ENCODE data around the gene EDAR. TPM values are rescaled to one million over a fixed set of nuclear protein-coding genes. Genes with fewer than 3 reads are reported as not detected.

The EDAR gene
- total and polyA plus RNA-seq, 9 of the 15 experiments (the other 6 are each of a cell fraction or from before 2014, with no cell fraction given) = 0.01 TPM; not detected in 8

- DNase-seq (ENCODE audit: extremely low read depth in 1 of 4, low spot score in 3 of 4) (no peak), FAIRE-seq (no peak), ATAC-seq (no peak)
- Histone ChIP-seq H3K9me3 (replicated peaks; ENCODE audit: control insufficient read depth, insufficient read depth, low read depth, low read length) (no peaks in the 10 kb centered on the region), H4K20me1 (replicated peaks; ENCODE audit: control insufficient read depth, insufficient read depth, low read length) (no peaks in the 10 kb centered on the region; the same call in 1 of the 2 replicates), H3K27ac (ENCODE audit: extremely low read depth, low read depth, low read length) (no peak overlapping the region), H2AFZ (ENCODE audit: low read depth, low read length) (no peak overlapping the region), H3K4me1 (replicated peaks in 1 of 2; ENCODE audit: control insufficient read depth in 2 of 2, insufficient read depth in 2 of 2, low read length in 2 of 2) (no peaks in the 10 kb centered on the region), H3K79me2 (ENCODE audit: control insufficient read depth, insufficient read depth, low read length) (no peaks in the 10 kb centered on the region), H3K27me3 (ENCODE audit: control insufficient read depth in 2 of 2, insufficient read depth in 2 of 2, low read length in 2 of 2) (peaks cover 13 to 58% of the 10 kb centered on the region in 2 experiments), H3K4me2 (ENCODE audit: insufficient read depth, low read length) (no peak overlapping the region), H3K36me3 (ENCODE audit: control insufficient read depth, insufficient read depth, low read length) (no peaks in the 10 kb centered on the region), H3K9me1 (ENCODE audit: control insufficient read depth, insufficient read depth, low read length) (no peaks in the 10 kb centered on the region), H3K9ac (ENCODE audit: insufficient read depth in 1 of 2, low read depth in 2 of 2, low read length in 2 of 2) (no peak overlapping the region), H3K4me3 (no peak overlapping the region)
- CTCF ChIA-PET (ENCODE audit: low intra/inter-chr PET ratio) = no interaction called here
- 0% methylated on average over 7 of the region's 8 CpGs for WGBS (ENCODE audit: insufficient coverage, low coverage, missing lambda C conversion rate)
- BruUV-seq (replicated peaks) = no TSS peak
- POLR2A ChIA-PET = interaction anchor here (1.4 kb wide), 1 partner anchor 11 kb away, joined by 4 read pairs; no protein-coding TSS in a partner anchor
- in situ Hi-C loops (cut with MboI) (no loop called here), intact Hi-C loops (cut with micrococcal nuclease) (no loop called here)
- no peak for TF ChIP-seq FOXJ2 (tag; IDR thresholded peaks at IDR 0.05)
- no peak for TF ChIP-seq NR3C1 (CRISPR knock-in tag; IDR thresholded peaks at IDR 0.05)
- no peak for TF ChIP-seq STAT5B (CRISPR knock-in tag; IDR thresholded peaks at IDR 0.05)
- no peak for TF ChIP-seq CHCHD3 (CRISPR knock-in tag; IDR thresholded peaks at IDR 0.05)
- TF ChIP-seq ETV1 (tag; conservative IDR thresholded peaks at IDR 0.05; ENCODE audit: low read depth) = no peak
Measured at GRCh38 chr2:108958002-108958401, 31.0 kb downstream of the EDAR start.

- Histone ChIP-seq H3K27ac (ENCODE audit: extremely low read depth, low read depth, low read length) (no peak overlapping the region), H3K9ac (ENCODE audit: insufficient read depth in 1 of 2, low read depth in 2 of 2, low read length in 2 of 2) (no peak overlapping the region), H2AFZ (ENCODE audit: low read depth, low read length) (no peak overlapping the region), H3K9me1 (ENCODE audit: control insufficient read depth, insufficient read depth, low read length) (no peaks in the 10 kb centered on the region), H3K4me2 (ENCODE audit: insufficient read depth, low read length) (no peak overlapping the region), H3K4me3 (no peak overlapping the region), H3K79me2 (ENCODE audit: control insufficient read depth, insufficient read depth, low read length) (no peaks in the 10 kb centered on the region), H3K9me3 (replicated peaks; ENCODE audit: control insufficient read depth, insufficient read depth, low read depth, low read length) (no peaks in the 10 kb centered on the region), H3K27me3 (ENCODE audit: control insufficient read depth in 2 of 2, insufficient read depth in 2 of 2, low read length in 2 of 2) (peaks cover 7 to 45% of the 10 kb centered on the region in 2 experiments), H3K36me3 (ENCODE audit: control insufficient read depth, insufficient read depth, low read length) (no peaks in the 10 kb centered on the region), H4K20me1 (replicated peaks; ENCODE audit: control insufficient read depth, insufficient read depth, low read length) (no peaks in the 10 kb centered on the region; the same call in 1 of the 2 replicates), H3K4me1 (replicated peaks in 1 of 2; ENCODE audit: control insufficient read depth in 2 of 2, insufficient read depth in 2 of 2, low read length in 2 of 2) (no peaks in the 10 kb centered on the region)
- FAIRE-seq = no peak
- WGBS (ENCODE audit: insufficient coverage, low coverage, missing lambda C conversion rate) = 0% methylated on average over 2 of the region's 2 CpGs
- no peak for TF ChIP-seq PML (IDR thresholded peaks at IDR 0.05; ENCODE audit: low read length)
- no peak for TF ChIP-seq TBP (optimal IDR thresholded peaks at IDR 0.05; ENCODE audit: low read depth, low read length)
- TF ChIP-seq ZNF551 (CRISPR knock-in tag; IDR thresholded peaks at IDR 0.05) = no peak
- TF ChIP-seq HIVEP1 (CRISPR knock-in tag; IDR thresholded peaks at IDR 0.05) = no peak
- TF ChIP-seq E2F4 (CRISPR knock-in tag; IDR thresholded peaks at IDR 0.05; ENCODE audit: low read depth) = no peak
- no peak for DNase-seq (ENCODE audit: extremely low read depth in 1 of 4, low spot score in 3 of 4)
- in situ Hi-C loops (cut with MboI) (no loop called here), intact Hi-C loops (cut with micrococcal nuclease) (no loop called here)
- POLR2A ChIA-PET = no interaction called here
- no TSS peak for BruUV-seq (replicated peaks)
- no peak for ATAC-seq
- CTCF ChIA-PET (ENCODE audit: low intra/inter-chr PET ratio) = no interaction called here
Measured at GRCh38 chr2:108956375-108956774, 32.6 kb downstream of the EDAR start.

Measured in K562 (cell line).